ENCODE results near the gene CTNNAL1. TPM values are rescaled to one million over a fixed set of nuclear protein-coding genes. Genes with fewer than 3 reads are reported as not detected.
A peak's percentile ranks its signal among the peaks of the same experiment; 100 is the strongest.

The CTNNAL1 gene
- polyA plus RNA-seq, 1 experiment, result 82.7 TPM

GRCh38 chr9:108937561-108938305 lies 75.6 kb downstream of the CTNNAL1 start:
- Histone ChIP-seq H3K27ac (ENCODE audit: low read depth, low read length) (no peak overlapping the region), H3K4me3 (ENCODE audit: low read depth, low read length) (no peak overlapping the region), H3K27me3 (ENCODE audit: control insufficient read depth, insufficient read depth, low read length) (no peaks in the 10 kb centered on the region), H3K9me3 (ENCODE audit: control insufficient read depth, insufficient read depth, low read length) (no peaks in the 10 kb centered on the region)
- ChIA-PET CTCF (interaction anchor here (1.3 kb wide), 1 partner anchor 17 kb away, joined by 3 read pairs; no protein-coding TSS in a partner anchor), POLR2A (no interaction called here)
- DNase-seq (ENCODE audit: low read depth, low spot score), result no peak
- TF ChIP-seq CTCF (IDR thresholded peaks at IDR 0.05; ENCODE audit: low read depth, low read length), result no peak

- ChIA-PET POLR2A (no interaction called here), CTCF (interaction anchor here (1.2 kb wide), 1 partner anchor 20 kb away, joined by 5 read pairs; no protein-coding TSS in a partner anchor)
- H3K4me3 ChIP-seq (ENCODE audit: low read depth, low read length), result peak within 1 kb of the TSS; percentile 95
- DNase-seq (ENCODE audit: low read depth, low spot score), result peak; percentile 60
- H3K27ac ChIP-seq (ENCODE audit: low read depth, low read length), result peak within 1 kb of the TSS; percentile 85
- no peaks in the 10 kb centered on the region for H3K27me3 ChIP-seq (ENCODE audit: control insufficient read depth, insufficient read depth, low read length)
- TF ChIP-seq CTCF (IDR thresholded peaks at IDR 0.05; ENCODE audit: low read depth, low read length), result no peak
- H3K9me3 ChIP-seq (ENCODE audit: control insufficient read depth, insufficient read depth, low read length), result no peaks in the 10 kb centered on the region
Measured at GRCh38 chr9:108934323-108934893, 78.9 kb downstream of the CTNNAL1 start, which contains the start of gene ABITRAM. TSS of gene ABITRAM (plus strand) at chr9:108934400. CDS start at chr9:108934487, 87 bp downstream.

GRCh38 chr9:108933718-108934322 lies 79.5 kb downstream of the CTNNAL1 start, which contains the start of gene ELP1:
TSS of gene ELP1 (minus strand) at chr9:108934124. CDS start at chr9:108931146, 2,978 bp downstream.
- no peaks in the 10 kb centered on the region for H3K27me3 ChIP-seq (ENCODE audit: control insufficient read depth, insufficient read depth, low read length)
- peak within 1 kb of the TSS; percentile 95 for H3K4me3 ChIP-seq (ENCODE audit: low read depth, low read length)
- H3K27ac ChIP-seq (ENCODE audit: low read depth, low read length), result peak within 1 kb of the TSS; percentile 85
- POLR2A ChIA-PET, result no interaction called here
- peak; percentile 44 for TF ChIP-seq CTCF (IDR thresholded peaks at IDR 0.05; ENCODE audit: low read depth, low read length)
- peak; percentile 86 for DNase-seq (ENCODE audit: low read depth, low spot score)
- CTCF ChIA-PET, result interaction anchor here (0.9 to 1.2 kb wide), 2 partner anchors 20 to 101 kb away, joined by 4 to 5 read pairs; no protein-coding TSS in a partner anchor
- no peaks in the 10 kb centered on the region for H3K9me3 ChIP-seq (ENCODE audit: control insufficient read depth, insufficient read depth, low read length)

- no peak for DNase-seq (ENCODE audit: low read depth, low spot score)
- H3K9me3 ChIP-seq (ENCODE audit: control insufficient read depth, insufficient read depth, low read length), result no peaks in the 10 kb centered on the region
- no peak for TF ChIP-seq CTCF (IDR thresholded peaks at IDR 0.05; ENCODE audit: low read depth, low read length)
- POLR2A ChIA-PET, result no interaction called here
- H3K4me3 ChIP-seq (ENCODE audit: low read depth, low read length), result peak overlapping the region; percentile 95
- peak overlapping the region; percentile 85 for H3K27ac ChIP-seq (ENCODE audit: low read depth, low read length)
- CTCF ChIA-PET, result interaction anchor here (0.9 kb wide), 1 partner anchor 101 kb away, joined by 4 read pairs; no protein-coding TSS in a partner anchor
- H3K27me3 ChIP-seq (ENCODE audit: control insufficient read depth, insufficient read depth, low read length), result no peaks in the 10 kb centered on the region
Measured at GRCh38 chr9:108933231-108933717, 80.0 kb downstream of the CTNNAL1 start.

Data from AG04450 (cell line).